ENCODE results near the gene FAAP100.

GRCh38 chr17:81547614-81547982 lies 4.6 kb downstream of the FAAP100 start:
- TF ChIP-seq FOXA1 (IDR thresholded peaks at IDR 0.05) (no peak), CTBP1 (IDR thresholded peaks at IDR 0.05; ENCODE audit: borderline replicate concordance) (no peak), L3MBTL2 (conservative IDR thresholded peaks at IDR 0.05) (no peak), HDGF (IDR thresholded peaks at IDR 0.05; ENCODE audit: borderline replicate concordance) (no peak), FOXK2 (IDR thresholded peaks at IDR 0.05) (no peak), ELF4 (IDR thresholded peaks at IDR 0.05) (no peak), FOXM1 (IDR thresholded peaks at IDR 0.05; ENCODE audit: borderline replicate concordance) (no peak), SP1 (IDR thresholded peaks at IDR 0.05) (no peak), TARDBP (IDR thresholded peaks at IDR 0.05) (no peak)
- TF ChIP-seq, protein P1, sequence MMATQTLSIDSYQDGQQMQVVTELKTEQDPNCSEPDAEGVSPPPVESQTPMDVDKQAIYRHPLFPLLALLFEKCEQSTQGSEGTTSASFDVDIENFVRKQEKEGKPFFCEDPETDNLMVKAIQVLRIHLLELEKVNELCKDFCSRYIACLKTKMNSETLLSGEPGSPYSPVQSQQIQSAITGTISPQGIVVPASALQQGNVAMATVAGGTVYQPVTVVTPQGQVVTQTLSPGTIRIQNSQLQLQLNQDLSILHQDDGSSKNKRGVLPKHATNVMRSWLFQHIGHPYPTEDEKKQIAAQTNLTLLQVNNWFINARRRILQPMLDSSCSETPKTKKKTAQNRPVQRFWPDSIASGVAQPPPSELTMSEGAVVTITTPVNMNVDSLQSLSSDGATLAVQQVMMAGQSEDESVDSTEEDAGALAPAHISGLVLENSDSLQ (IDR thresholded peaks at IDR 0.05) = no peak

Measured in HEK293T (cell line).